ENCODE data around the gene FAM156A. TPM values are rescaled to one million over a fixed set of nuclear protein-coding genes. Genes with fewer than 3 reads are reported as not detected.

Gene FAM156A
- total RNA-seq, 1 donor, result 12.1 TPM

Other genes starting within 250 kb of the FAM156A start
- gene SSX2B, start 207.3 kb downstream of the FAM156A start, total RNA-seq, result 0.32 TPM in 1 of 2 replicates, not detected in the other
- not detected in 2 replicates for gene SPANXN5, start 161.1 kb downstream of the FAM156A start, total RNA-seq
- gene XAGE5, start 147.2 kb downstream of the FAM156A start, total RNA-seq, result not detected in 2 replicates
- gene XAGE3, start 90.4 kb downstream of the FAM156A start, total RNA-seq, result 0.64 TPM in 1 of 2 replicates, not detected in the other
- 19.6 and 20.3 TPM in 2 replicates for gene FAM156B, start 61.2 kb downstream of the FAM156A start, total RNA-seq
- 3.5 and 3.9 TPM in 2 replicates for gene GPR173, start 90.3 kb upstream of the FAM156A start, total RNA-seq
- gene TSPYL2, start 123.8 kb upstream of the FAM156A start, total RNA-seq, result 11.9 and 13.0 TPM in 2 replicates
- 8.6 and 11.0 TPM in 2 replicates for gene KANTR, start 135.6 kb upstream of the FAM156A start, total RNA-seq

Measured in fibroblast of villous mesenchyme (primary cell).